HG02938 (cell line): ENCODE data around the gene PURB.
"Not testable (repeated sequence)": the region's sequence is repeated elsewhere in the genome, so short reads cannot be mapped to it uniquely, and the experiment has no call there.

Experiments used
- ATAC-seq: cut with Tn5 transposase; IDR thresholded peaks from one replicate; pipeline ENCODE4 v1.9.1; 2021; ENCODE audit warnings: mild to moderate bottlenecking, moderate library complexity; ENCODE audit not compliant: unreplicated experiment

Gene PURB

GRCh38 chr7:44893710-44894234 lies 8.4 kb upstream of the PURB start:
- no peak for ATAC-seq

GRCh38 chr7:44891791-44892190 lies 6.5 kb upstream of the PURB start:
- ATAC-seq: no peak

DNA sequence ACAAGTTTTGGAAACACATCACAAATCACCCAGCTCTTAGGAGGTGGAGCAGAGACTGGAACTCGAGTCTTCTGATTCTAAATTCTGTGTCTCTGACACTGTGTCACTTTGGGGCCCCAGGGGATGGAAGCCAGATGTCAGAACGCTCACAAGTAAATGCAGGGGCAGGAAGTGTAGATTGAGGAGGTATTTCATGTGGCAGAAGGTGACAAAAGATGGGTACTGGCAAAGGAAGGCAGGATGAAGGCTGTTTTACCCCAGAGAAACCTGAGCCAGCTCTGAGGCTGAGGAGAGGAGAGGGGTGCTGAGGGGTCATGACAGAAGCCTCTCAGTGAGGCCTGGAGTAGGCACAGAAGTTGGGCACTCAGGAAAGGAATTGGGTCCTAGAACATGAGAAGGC lies 6.0 kb upstream of the PURB start:
- no peak for ATAC-seq

DNA sequence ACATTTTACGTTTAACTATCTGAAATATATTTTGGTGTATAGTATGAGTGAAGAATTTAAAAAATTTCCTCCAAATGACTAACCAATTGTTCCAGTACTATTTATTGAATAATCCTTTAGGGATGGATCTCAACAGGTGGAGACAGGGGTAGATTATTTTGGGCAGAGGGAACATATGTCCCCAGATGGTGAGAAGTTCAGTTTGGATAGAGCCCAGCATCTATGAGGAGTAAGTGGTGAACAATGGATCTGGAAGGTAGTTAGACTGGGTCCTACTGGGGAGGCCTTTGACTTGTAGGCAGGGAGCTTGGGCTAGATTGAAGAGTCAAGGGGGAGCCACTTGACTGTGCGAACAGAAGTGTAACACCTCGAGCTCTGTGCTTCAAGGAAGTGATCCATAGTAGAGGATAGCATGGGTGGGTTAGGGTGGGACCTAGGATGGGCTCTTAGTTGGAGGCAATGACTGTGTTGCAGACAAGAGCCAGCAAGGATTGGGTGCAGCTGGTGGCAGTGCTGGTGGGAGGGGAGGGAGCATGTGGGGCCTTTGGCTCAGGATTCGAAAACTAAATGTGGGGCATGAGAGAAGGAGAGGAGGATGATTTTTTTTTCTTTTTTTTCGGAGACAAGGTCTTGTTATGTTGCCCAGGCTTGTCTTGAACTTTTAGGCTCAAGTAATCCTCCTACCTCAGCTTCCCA lies 3.9 kb upstream of the PURB start:
- no peak for ATAC-seq

DNA sequence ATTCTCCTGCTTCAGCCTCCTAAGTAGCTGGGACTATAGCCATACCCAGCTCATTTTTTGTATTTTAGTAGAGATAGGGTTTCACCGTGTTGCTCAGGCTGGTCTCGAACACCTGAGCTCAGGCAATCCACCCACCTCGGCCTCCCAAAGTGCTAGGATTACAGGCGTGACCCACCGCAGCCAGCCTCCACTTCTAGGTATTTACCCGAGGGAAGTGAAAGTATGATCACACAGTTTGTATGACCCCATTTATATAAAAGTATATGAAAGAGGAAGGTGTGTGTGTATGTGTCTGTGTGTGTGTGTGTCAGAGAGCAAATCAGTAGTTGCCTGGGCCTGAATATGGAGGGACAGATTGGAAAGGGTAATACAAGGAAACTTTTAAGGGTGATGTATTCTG lies 2.0 kb upstream of the PURB start:
- no peak for ATAC-seq

DNA sequence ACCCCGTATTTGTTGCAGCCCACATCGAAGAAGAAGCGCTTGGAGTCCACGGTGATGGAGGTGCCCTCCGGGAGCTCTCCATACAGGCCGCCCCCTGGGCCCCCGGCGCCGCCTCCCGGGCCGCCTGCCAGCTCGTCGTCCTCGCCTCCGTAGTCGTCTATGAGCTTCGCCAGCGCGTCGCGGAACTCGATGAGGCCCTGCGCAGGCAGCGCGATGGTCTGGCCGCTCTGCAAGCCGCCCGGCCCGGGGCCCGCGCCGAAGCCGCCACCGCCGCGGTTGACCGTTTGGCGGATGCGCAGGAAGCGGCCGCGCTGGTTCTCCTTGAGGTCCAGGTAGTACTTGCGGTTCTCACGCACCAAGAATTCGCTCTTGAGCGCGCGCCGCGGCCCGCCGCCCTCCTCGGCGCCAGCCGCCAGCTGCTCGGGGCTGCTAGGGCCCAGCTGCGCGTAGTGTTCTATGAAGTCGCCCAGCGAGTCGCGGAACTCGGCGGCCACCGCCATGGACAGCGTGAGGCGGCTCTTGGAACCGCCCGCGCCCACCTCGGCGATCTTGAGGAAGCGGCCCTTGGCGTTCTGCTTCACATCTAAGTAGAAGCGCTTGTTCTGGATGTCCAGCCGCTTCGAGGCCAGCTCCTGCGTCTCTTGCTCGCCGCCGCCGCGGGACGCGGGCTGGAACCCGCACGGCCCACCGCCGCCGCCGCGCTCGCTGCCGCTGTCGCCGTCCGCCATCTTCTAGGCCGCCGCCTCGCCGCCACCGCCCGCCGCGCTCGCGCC lies 523 bp downstream of the PURB start:
- no peak for ATAC-seq

- ATAC-seq: no peak
Observed at GRCh38 chr7:44883961-44884620, 1.2 kb downstream of the PURB start.

DNA sequence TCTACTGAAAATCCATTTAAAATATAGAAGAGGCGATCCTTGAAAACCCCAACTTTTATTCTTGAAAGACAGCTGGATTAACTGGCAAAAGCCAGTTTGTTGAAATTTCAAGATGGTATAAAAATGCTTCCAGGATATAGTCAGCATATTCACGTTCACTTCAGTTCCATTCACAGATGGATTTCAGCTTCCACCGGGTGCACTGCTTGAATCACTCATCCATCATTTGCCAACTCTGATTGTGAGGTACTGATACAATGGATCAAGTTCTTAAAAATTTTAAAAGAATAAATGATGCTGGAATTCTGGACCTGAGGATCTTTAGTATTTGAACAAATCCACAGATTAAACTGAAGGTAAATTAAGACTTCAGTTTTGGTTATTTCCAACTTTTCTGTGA lies 2.4 kb downstream of the PURB start:
- no peak for ATAC-seq

DNA sequence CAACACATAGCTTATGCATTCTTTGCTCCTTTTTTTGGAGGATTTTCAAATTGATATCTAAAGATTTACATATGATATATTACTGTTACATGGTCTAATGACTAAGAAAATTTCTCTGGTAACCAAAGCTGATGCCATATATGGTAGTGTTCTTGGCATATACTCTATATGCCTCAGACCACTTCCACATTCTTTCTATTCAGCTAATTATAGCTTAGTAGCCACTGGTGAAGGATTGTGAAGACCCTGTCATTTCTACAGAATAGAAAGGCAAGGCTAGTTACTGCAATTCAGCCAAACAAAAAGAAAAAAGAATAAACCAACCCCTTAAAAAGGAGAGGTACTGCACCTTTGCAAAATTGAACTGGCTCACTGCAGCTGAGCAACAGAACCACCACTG lies 3.7 kb downstream of the PURB start:
- ATAC-seq: no peak

- ATAC-seq: no peak
Observed at GRCh38 chr7:44881066-44881600, 4.2 kb downstream of the PURB start.

GRCh38 chr7:44880317-44881018 lies 4.9 kb downstream of the PURB start:
- no peak for ATAC-seq

GRCh38 chr7:44876393-44876792 lies 8.9 kb downstream of the PURB start:
- no peak for ATAC-seq

- ATAC-seq: no peak
Observed at GRCh38 chr7:44875241-44875640, 10.1 kb downstream of the PURB start.

- no peak for ATAC-seq
Observed at GRCh38 chr7:44872787-44873186, 12.5 kb downstream of the PURB start.

DNA sequence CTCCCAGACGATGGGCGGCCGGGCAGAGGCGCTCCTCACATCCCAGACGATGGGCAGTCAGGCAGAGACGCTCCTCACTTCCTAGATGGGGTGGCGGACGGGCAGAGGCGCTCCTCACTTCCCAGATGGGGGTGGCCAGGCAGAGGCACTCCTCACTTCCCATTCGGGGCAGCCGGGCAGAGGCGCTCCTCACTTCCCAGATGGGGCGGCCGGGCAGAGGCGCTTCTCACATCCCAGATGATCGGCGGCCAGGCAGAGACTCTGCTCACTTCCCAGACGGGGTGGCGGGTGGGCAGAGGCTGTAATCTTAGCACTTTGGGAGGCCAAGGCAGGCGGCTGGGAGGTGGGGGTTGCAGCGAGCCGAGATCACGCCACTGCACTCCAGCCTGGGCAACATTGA lies 13.4 kb downstream of the PURB start:
- ATAC-seq: not testable (repeated sequence)

DNA sequence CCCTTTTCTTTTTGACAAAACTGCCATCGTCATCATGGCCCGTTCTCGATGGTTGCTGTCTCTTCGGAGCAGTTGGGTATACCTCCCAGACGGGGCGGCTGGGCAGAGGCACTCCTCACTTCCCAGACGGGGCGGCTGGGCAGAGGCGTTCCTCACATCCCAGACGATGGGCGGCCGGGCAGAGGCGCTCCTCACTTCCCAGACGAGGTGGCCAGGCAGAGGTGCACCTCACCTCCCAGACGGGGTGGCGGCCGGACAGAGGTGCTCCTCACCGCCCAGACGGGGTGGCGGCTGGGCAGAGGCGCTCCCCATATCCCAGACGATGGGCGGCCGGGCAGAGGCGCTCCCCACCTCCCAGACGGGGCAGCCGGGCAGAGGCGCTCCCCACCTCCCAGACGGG lies 14.6 kb downstream of the PURB start:
- ATAC-seq: not testable (repeated sequence)

DNA sequence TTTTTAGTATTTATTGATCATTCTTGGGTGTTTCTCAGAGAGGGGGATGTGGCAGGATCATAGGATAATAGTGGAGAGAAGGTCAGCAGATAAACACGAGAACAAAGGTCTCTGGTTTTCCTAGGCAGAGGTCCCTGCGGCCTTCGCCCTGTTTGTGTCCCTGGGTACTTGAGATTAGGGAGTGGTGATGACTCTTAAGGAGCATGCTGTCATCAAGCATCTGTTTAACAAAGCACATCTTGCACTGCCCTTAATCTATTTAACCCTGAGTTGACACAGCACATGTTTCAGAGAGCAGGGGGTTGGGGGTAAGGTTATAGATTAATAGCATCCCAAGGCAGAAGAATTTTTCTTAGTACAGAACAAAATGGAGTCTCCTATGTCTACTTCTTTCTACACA lies 15.0 kb downstream of the PURB start:
- ATAC-seq: not testable (repeated sequence)

DNA sequence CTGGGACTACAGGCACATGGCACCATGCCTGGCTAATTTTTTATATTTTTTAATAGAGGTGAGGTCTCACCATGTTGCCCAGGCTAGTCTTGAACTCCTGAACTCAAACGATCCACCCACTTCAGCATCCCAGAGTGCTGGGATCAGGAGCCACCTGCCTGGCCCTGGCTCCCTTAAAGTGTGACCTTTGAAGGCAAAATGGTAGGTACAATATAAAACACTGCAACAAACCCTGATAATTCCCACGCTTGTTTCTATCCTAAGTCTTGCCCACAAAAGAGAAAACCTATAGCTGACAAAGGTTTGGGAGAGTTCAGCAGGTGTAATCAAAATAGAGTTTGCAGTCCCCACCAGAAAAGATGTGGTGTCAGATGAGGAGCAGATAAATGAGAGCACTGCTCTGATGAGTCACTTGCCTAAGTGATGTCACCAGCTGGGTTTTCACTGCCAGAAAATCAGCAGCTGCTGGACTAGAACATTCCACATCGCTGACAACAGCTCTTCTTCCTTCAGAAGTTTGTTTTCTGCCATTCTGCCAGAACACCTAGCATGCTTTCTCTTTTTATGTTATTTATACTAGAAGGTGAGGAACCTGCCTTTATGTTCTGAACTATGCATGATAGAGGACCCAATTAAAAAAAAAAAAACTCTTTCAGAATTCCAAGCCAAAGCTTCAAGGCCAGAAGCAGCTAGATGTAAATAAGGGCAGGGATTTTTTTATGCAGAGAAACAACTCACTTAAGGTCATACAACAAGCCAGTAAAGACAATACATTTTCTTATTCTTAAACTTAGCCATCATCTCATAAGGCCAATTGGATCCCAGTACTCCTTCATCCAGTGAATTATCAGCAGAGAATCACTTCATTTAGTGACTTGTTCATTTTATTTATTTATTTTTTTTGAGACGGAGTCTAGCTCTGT lies 18.0 kb downstream of the PURB start:
- ATAC-seq: no peak

DNA sequence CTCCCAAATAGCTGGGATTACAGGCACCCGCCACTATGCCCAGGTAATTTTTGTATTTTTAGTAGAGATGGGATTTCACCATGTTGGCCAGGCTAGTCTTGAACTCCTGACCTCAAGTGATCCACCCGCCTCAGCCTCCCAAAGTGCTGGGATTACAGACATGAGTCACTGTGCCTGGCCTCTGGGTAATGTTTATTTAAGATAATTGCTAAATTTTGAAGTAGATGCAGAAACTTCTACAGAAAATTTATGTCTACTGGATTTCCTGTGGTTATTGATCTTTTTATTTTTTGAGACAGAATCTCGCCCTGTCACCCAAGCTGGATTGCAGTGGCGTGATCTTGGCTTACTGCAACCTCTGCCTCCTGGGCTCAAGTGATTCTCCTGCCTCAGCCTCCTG lies 23.4 kb downstream of the PURB start:
- not testable (repeated sequence) for ATAC-seq

- no peak for ATAC-seq
Observed at GRCh38 chr7:44858161-44858560, 27.2 kb downstream of the PURB start.
